ENCODE measurements around the gene GDF15.
A peak's percentile ranks its signal among the peaks of the same experiment; 100 is the strongest.

GDF15 gene

GRCh38 chr19:18431351-18432197, 45.6 kb downstream of the GDF15 start:
- DNase-seq: no peak

- no peak for DNase-seq
Observed at GRCh38 chr19:18432275-18433014, 46.5 kb downstream of the GDF15 start.

- peak in 1 of 2 donors; percentile 74 for DNase-seq
Observed at GRCh38 chr19:18433015-18433691, 47.2 kb downstream of the GDF15 start.

- no peak for DNase-seq
Observed at GRCh38 chr19:18433735-18434398, 47.9 kb downstream of the GDF15 start.

GRCh38 chr19:18434411-18435175, 48.6 kb downstream of the GDF15 start:
- DNase-seq: no peak

- peak in 1 of 2 donors; percentile 33 for DNase-seq
Observed at GRCh38 chr19:18435178-18435841, 49.4 kb downstream of the GDF15 start.

- DNase-seq: peak; percentile 76 to 96
Observed at GRCh38 chr19:18435842-18436670, 50.1 kb downstream of the GDF15 start.

- DNase-seq: peak in 1 of 2 donors; percentile 71
Observed at GRCh38 chr19:18436671-18437490, 50.9 kb downstream of the GDF15 start.

- peak in 1 of 2 donors; percentile 51 for DNase-seq
Observed at GRCh38 chr19:18437491-18438330, 51.8 kb downstream of the GDF15 start, which contains the start of gene ISYNA1. ISYNA1 (minus strand) TSS chr19:18438133; CDS start chr19:18437979, 154 bp downstream.

GRCh38 chr19:18438331-18439024, 52.5 kb downstream of the GDF15 start:
- DNase-seq: no peak

All from inflammatory macrophage (primary cell).